GM18867 (cell line): ENCODE measurements around the gene SLC39A11.

Source experiments
- ATAC-seq: cut with Tn5 transposase; IDR thresholded peaks from one replicate; pipeline ENCODE4 v1.9.1; 2021; ENCODE audit warnings: mild to moderate bottlenecking, moderate library complexity; ENCODE audit not compliant: unreplicated experiment

The SLC39A11 gene

GRCh38 chr17:72671016-72671415 lies 421.5 kb downstream of the SLC39A11 start:
- no peak for ATAC-seq

GRCh38 chr17:72667096-72668063 lies 425.1 kb downstream of the SLC39A11 start:
- ATAC-seq = no peak

DNA sequence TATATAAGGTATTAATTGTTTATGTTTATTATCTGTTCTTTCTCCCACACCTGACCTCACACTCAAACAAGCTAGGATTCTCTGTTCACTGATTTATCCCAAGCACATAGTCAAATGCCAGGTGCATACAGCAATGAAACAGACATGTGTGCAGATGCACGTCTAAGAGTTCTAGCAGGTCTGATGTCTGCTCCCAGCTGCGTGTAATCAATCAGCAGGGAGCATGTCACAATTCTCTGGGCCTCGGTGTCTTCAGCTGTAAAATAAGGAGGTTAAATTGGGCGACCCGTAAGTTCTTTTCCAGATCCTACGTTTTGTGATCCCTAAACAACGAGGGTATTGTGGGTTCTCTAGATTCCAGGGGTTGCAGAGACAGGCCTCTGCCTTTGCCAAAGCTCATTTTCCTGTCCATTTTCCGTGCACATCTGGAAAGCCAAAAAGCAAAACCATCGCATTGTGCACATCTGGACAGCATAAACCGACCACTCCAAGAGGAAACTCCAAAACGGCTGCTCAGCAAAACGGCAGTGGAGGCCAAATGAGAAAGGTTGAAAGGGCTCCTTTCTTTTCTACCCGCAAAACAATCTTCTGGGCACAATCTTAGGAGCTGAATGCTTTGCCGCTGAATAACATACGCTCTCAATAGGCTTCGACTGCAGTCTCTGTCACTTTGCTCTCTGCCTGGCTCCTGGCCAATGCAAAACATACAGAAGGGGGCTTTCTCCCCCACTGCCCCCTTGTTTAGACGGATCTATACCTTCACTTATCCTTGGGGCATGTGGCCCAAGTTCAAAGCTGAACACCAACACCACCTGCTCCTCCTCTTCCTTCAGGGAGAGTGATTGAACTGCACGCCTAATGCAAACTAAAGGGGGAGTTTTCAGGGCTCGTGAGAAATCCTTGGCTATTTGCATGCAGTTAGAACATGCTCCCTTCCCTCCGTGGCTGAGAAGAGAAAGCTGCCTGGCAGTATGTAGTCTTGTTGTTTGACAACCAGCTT lies 426.3 kb downstream of the SLC39A11 start:
- ATAC-seq = no peak

DNA sequence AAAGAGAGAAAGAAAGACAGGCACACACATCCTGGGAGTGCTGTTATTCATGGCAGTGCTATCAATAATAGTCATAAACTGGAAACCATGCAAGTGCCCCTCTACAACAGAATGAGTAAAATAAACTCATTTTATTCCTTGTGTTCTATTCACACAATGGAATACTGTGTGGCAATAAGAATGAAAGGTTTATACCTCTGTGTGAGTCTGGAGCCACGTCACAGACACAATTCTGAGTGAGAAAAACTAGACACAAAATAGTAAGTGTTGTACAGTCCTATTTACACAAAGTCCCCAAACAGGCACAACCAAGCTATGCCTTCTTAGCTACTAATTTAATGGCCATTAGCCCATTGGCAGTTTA lies 429.7 kb downstream of the SLC39A11 start:
- ATAC-seq = no peak

GRCh38 chr17:72661945-72662826 lies 430.3 kb downstream of the SLC39A11 start:
- no peak for ATAC-seq

GRCh38 chr17:72661116-72661944 lies 431.2 kb downstream of the SLC39A11 start:
- no peak for ATAC-seq

DNA sequence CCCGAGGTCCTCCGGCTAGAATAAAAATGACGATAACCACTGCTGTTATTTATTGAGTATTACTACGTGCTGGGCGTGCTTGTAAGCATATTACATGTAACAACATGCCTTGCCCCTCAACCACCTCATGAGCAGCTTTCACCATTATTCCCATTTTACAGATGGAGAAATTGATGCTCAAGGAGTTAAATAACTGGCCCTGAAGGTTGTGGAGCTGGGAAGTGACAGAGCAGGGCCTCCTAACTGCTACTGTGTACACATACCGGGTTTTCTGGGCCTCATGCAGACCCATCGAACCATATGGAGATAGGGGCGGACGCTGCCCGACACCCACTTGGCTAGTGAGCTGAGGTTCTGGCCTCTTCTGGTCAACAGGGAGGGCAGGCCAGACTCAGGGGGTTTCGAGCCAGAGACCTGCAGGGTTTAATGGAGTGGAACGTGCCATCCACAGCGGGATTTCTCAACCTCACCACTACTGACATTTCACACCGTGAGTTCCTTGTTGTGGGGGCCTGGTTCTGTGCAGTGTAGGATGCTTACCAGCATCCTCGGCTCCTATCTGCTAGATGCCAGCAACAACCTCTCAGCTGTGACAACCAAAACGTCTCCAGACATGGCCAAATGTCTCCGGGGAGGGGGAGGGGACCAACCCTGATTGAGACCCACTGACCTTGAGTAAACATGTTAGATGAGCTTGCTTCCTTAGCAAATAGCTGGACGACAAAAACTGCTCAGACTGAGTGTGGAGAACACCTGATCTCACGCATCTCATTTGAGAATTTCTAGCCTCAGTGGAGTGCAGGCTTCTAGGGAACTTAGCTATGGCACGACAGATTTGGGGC lies 432.0 kb downstream of the SLC39A11 start:
- ATAC-seq = no peak

DNA sequence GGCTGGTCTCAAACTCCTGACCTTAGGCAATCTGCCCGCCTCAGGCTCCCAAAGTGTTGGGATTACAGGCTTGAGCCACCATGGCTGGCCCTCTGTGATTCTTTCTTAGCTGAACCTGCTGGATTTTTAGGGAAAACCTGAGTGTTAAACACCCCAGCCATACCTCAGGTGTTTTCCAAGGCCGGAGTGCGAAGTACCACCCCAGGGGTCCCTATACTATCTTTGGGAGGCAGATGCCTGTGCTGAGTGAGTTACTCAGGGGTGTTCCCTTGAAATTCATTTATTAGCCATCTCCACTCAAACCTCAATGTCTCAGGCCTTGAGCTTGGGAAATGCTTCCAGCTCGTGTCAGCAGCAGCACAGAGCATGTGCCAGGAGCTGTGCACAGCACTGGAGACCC lies 432.7 kb downstream of the SLC39A11 start:
- no peak for ATAC-seq

- ATAC-seq = no peak
Measured at GRCh38 chr17:72658675-72659074, 433.8 kb downstream of the SLC39A11 start.

DNA sequence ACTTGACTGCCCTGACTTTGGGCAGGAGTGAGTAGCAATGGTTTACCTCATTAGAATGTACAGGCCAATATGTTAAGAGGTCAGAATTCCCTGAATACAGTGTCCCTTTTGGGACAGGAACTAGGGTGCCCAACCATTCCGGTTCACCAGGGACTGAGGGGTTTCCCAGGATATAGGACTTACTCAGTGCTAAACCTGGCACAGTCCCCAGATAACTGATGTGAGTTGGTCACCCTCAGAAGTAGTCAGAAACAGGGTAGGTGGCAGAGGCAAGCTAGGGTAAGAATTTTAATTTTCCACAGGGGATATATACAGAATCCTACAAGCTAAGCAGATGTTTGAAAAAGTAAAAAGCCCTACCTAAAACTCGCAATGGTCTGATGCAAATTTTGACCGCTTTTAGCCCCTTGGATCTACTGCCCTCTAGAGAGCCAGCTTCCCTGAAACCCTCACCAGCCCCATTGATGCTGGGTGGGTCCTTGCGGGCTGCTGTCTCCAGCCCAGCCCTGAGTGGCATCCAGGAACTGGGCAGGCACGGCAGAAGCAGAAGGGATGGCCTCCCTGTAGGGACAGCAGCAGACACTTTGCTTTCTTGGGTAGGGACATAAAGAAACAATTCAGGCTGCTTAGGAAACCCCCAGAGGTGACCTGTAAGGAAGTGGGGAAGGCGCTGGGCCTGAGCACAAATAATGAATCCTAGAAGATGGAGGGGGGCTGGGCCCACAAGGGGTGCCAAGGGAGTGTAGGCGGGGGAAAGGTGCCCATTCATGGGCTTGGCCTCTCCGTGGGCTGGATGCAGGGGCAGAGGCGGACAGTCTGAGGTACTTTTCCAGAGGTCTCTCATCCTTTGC lies 434.8 kb downstream of the SLC39A11 start:
- no peak for ATAC-seq

- no peak for ATAC-seq
Measured at GRCh38 chr17:72656130-72656763, 436.2 kb downstream of the SLC39A11 start.

DNA sequence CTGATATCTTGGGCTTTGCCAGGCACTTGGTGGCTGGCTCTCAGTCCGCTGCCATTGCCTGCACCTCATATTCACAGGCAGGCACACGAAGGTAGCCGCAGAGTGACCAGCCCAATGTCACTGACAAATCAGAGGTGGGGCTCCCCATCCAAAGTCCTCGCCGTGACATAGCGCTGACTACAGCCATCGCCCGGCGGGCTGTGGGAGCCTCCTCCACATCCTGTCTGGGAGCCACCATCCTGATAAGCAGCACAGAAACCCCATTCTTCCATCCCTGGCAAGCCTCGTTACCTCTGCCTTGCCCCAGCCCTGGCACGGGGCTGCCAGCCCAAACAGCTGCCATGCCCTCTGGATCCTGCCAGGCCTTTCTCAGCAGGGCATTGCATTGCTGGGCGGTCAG lies 437.8 kb downstream of the SLC39A11 start:
- no peak for ATAC-seq

DNA sequence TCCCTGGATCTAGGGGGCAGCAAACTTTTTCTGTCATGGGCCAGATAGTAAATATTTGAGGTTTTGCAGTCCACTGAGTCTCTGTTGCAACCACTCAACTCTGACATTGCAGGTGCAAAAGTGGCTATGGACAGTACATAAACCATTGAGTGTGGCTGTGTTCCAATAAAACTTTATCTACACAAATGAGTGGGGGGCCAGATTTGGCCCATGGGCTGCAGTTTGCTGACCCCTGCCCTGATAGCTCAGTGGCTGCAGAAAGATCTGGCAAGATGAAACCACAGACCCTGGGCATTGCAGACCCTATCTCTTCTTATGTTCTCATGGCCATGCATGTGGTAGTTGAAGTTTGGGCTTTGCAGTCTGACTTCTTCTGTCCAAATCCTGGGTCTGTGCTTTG lies 440.5 kb downstream of the SLC39A11 start:
- no peak for ATAC-seq

DNA sequence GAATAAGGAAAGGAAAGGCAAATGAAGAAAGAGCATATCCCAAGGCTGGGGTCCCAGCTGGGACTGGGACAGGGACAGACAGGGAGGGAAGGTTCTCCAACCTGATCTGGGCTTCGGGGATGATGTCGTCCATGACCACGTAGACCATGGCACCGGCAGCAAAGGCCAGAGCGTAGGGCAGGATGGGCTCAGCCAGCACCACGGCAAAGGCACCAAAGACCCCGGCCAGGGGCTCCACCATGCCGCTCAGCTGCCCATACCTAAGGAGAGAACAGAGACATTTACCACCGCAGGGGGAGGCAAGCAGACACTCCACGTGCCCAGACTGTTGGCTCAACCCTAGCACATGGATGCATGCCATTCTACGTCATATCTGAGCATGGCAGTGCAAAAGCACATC lies 443.8 kb downstream of the SLC39A11 start:
- ATAC-seq = no peak

DNA sequence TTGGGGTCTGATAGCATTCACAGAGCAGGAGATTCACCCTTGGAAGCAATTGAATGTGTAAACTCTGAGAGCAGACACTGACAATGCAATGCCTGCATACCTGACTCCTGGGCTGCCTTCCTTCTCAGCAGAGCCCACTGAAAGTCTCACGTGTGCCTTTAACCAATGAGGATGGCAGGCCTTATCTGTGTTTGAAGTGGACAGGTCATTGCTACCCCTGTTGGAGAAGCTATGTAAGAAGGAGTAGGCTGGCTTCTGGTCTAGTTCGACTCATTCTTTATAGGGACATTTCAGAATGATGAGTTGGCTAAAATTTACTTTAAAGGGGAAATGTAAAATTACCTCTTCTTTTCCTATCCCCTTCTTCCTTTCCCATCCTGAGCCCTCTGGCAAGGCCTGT lies 446.3 kb downstream of the SLC39A11 start:
- no peak for ATAC-seq

DNA sequence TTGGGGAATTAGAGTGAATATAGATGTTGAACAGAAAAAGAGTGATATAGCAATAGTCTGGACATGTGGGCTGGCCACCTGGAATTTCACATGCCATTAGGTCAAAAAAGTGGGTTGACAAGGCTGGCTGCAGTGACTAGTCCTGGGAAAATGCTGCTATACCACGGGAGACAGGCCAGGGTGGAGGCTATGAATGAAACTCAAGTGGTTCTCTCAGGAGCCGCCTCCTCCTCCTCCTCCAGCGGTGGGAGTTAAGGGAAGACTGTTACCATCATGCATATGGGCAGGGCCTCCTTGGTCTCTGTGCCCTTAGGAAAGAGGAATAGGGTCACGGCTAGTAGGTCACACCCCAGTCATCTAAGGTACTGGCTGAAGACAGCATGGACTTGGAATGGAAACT lies 448.0 kb downstream of the SLC39A11 start:
- ATAC-seq = no peak

DNA sequence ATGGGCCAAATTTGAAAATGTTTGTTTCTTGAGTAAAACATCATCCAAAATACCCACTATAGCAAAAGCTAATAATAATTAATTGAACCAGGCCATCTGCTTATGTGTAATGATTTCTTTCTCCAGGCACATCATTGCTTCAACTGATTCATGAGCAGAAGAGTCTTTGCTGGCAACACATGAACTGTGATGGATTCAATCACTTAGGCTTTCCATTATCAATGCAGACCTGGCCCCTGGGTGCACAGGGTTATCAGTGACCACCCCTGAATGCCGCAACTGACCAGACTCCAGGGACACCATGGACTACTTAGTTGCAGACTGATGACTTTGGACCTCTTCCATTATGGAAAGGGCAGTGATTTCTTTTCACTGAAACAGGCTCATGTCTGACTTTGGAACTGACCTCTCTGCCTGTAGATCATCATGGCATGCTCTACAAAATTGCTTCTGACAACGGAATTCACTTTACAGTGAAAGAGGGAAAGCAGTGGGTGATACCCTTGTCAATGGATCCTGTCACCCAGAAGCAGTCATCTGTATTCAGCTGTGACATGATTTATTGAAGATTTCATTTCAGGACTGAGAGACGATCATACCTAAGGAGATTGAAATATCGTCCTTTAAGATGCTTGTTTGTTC lies 448.8 kb downstream of the SLC39A11 start:
- ATAC-seq = no peak
